GM23338 (cell line): ENCODE measurements around the gene PRC1. TPM values are rescaled to one million over a fixed set of nuclear protein-coding genes. Genes with fewer than 3 reads are reported as not detected.

Source experiments
- ATAC-seq: fragments of 200-7000 bp; cut with Tn5 transposase; 3 replicates; pipeline ENCODE4 v1.9.1; 2020
- DNase-seq: peaks from one replicate; pipeline ENCODE4 v3.0.0-alpha.2; 2015; ENCODE audit warnings: low spot score
- H2AFZ ChIP-seq: fragments of 200-600 bp; sonication (generic); 2 replicates; pipeline ENCODE4 v1.8.0; 2016; ENCODE audit warnings: antibody characterized with exemption, mild to moderate bottlenecking, moderate library complexity
- H3F3A ChIP-seq: fragments of 200-600 bp; sonication (generic); replicated peaks from 2 replicates; pipeline ENCODE4 v1.8.0; 2017; ENCODE audit warnings: antibody characterized with exemption, mixed run types, low read depth
- H3K27ac ChIP-seq: fragments of 200-600 bp; sonication (generic); 2 replicates; pipeline ENCODE4 v1.6.1; 2016; ENCODE audit warnings: low read depth
- H3K27me3 ChIP-seq: fragments of 200-600 bp; sonication (generic); 2 replicates; pipeline ENCODE4 v1.8.0; 2016; ENCODE audit warnings: mild to moderate bottlenecking, mixed run types, moderate library complexity; ENCODE audit not compliant: insufficient read depth
- H3K36me3 ChIP-seq: fragments of 200-600 bp; sonication (generic); 2 replicates; pipeline ENCODE4 v1.8.0; 2016; ENCODE audit warnings: mild to moderate bottlenecking; ENCODE audit not compliant: insufficient read depth
- H3K4me1 ChIP-seq: fragments of 200-600 bp; sonication (generic); 2 replicates; pipeline ENCODE4 v1.8.0; 2016; ENCODE audit warnings: mild to moderate bottlenecking, moderate library complexity; ENCODE audit not compliant: insufficient read depth
- H3K4me2 ChIP-seq: fragments of 200-600 bp; sonication (generic); 2 replicates; pipeline ENCODE4 v1.7.1; 2017; ENCODE audit warnings: mixed run types
- H3K4me3 ChIP-seq: fragments of 200-600 bp; sonication (generic); 2 replicates; pipeline ENCODE4 v1.6.1; 2016; ENCODE audit warnings: mixed run types
- H3K79me2 ChIP-seq: fragments of 200-600 bp; sonication (generic); replicated peaks from 2 replicates; pipeline ENCODE4 v1.8.0; 2017; ENCODE audit warnings: mild to moderate bottlenecking; ENCODE audit not compliant: insufficient read depth
- H3K9me2 ChIP-seq: fragments of 200-600 bp; sonication (generic); 2 replicates; pipeline ENCODE4 v1.8.0; 2017; ENCODE audit not compliant: insufficient read depth
- H4K20me1 ChIP-seq: fragments of 200-600 bp; sonication (generic); replicated peaks from 2 replicates; pipeline ENCODE4 v1.8.0; 2017; ENCODE audit warnings: mild to moderate bottlenecking; ENCODE audit not compliant: insufficient read depth
- H3K27ac Mint-ChIP-seq: 2 replicates; pipeline ENCODE4 v1.8.0; 2020; ENCODE audit warnings: inconsistent platforms, mild to moderate bottlenecking, moderate library complexity, mixed read lengths
- H3K27me3 Mint-ChIP-seq: 3 replicates; pipeline ENCODE4 v1.8.0; 2022; ENCODE audit warnings: low read depth, mild to moderate bottlenecking, moderate library complexity, mixed read lengths, inconsistent platforms; ENCODE audit not compliant: insufficient read depth, poor library complexity
- H3K36me3 Mint-ChIP-seq: 3 replicates; pipeline ENCODE4 v1.8.0; 2021; ENCODE audit warnings: low read depth, mild to moderate bottlenecking, inconsistent platforms, moderate library complexity, mixed read lengths
- H3K4me1 Mint-ChIP-seq: 3 replicates; pipeline ENCODE4 v1.8.0; 2020; ENCODE audit warnings: mild to moderate bottlenecking, inconsistent platforms, mixed read lengths
- H3K4me3 Mint-ChIP-seq: 3 replicates; pipeline ENCODE4 v1.8.0; 2021; ENCODE audit warnings: moderate library complexity, mild to moderate bottlenecking, inconsistent platforms, mixed read lengths
- H3K9me3 Mint-ChIP-seq: 3 replicates; pipeline ENCODE4 v1.8.0; 2020; ENCODE audit warnings: moderate library complexity, mild to moderate bottlenecking, inconsistent platforms, mixed read lengths
- CREB1 ChIP-seq: fragments of 250-450 bp; sonication (Bioruptor Pico); IDR thresholded peaks from 2 replicates; pipeline ENCODE4 v1.5.0; 2020; ENCODE audit warnings: low read depth, mild to moderate bottlenecking, moderate library complexity
- CTCF ChIP-seq, 2 experiments: fragments of 200-600 bp in 1 of 2; sonication (generic) in 1 of 2; conservative IDR thresholded peaks; 2 replicates each; pipeline versions ENCODE4 v1.5.1 to v1.6.1; 2016 to 2017; ENCODE audit warnings: antibody characterized with exemption in 2 of 2, low read depth in 2 of 2, mild to moderate bottlenecking in 2 of 2, moderate library complexity in 1 of 2
- EZH2 ChIP-seq: fragments of 200-600 bp; sonication (generic); IDR thresholded peaks from one replicate; pipeline ENCODE4 v1.8.0; 2017; ENCODE audit warnings: antibody characterized with exemption, mild to moderate bottlenecking, low read depth; ENCODE audit not compliant: unreplicated experiment
- EZH2phosphoT487 ChIP-seq: fragments of 200-600 bp; sonication (generic); IDR thresholded peaks from one replicate; pipeline ENCODE4 v1.8.1; 2018; ENCODE audit warnings: antibody characterized with exemption; ENCODE audit not compliant: unreplicated experiment
- JUNB ChIP-seq: IDR thresholded peaks from one replicate; pipeline ENCODE4 v1.6.1; 2016; ENCODE audit warnings: antibody characterized with exemption; ENCODE audit not compliant: unreplicated experiment
- POLR2AphosphoS5 ChIP-seq: IDR thresholded peaks from 2 replicates; pipeline ENCODE4 v1.6.1; 2016; ENCODE audit warnings: antibody characterized with exemption, low read depth
- REST ChIP-seq: IDR thresholded peaks from one replicate; pipeline ENCODE4 v1.6.1; 2018; ENCODE audit warnings: antibody characterized with exemption; ENCODE audit not compliant: unreplicated experiment
- STAT1 ChIP-seq: IDR thresholded peaks from one replicate; pipeline ENCODE4 v1.6.1; 2016; ENCODE audit warnings: antibody characterized with exemption; ENCODE audit not compliant: unreplicated experiment
- ZNF114 ChIP-seq: fragments of 250-450 bp; sonication (Bioruptor Pico); IDR thresholded peaks from 2 replicates; pipeline ENCODE4 v1.5.0; 2020; ENCODE audit warnings: mild to moderate bottlenecking, moderate library complexity
- ZNF331 ChIP-seq: fragments of 250-450 bp; sonication (Bioruptor Pico); IDR thresholded peaks from 2 replicates; pipeline ENCODE4 v1.5.0; 2020; ENCODE audit warnings: low read depth, mild to moderate bottlenecking, moderate library complexity
- polyA plus RNA-seq: library from polyadenylated mRNA; unstranded; fragments of >200 nt; fragmentation: Nextera tagmentation; extraction: Ambion mirVana; gene quantifications from 2 replicates; pipeline ENCODE4 v1.2.1, GENCODE V29; 2016
- total RNA-seq: library from RNA; depleted of rRNA; stranded (reverse); fragments of >200 nt; shearing (Covaris generic); gene quantifications from 2 replicates; pipeline ENCODE4 v1.2.3, GENCODE V29; 2014
- TF ChIP-seq, protein P1 (sequence below): fragments of 250-450 bp; sonication (Bioruptor Pico); IDR thresholded peaks from 2 replicates; pipeline ENCODE4 v1.5.0; 2020; ENCODE audit warnings: mild to moderate bottlenecking, moderate library complexity

The PRC1 gene
- total and polyA plus RNA-seq, 2 experiments from 2014 or later = 102 to 150 TPM

DNA sequence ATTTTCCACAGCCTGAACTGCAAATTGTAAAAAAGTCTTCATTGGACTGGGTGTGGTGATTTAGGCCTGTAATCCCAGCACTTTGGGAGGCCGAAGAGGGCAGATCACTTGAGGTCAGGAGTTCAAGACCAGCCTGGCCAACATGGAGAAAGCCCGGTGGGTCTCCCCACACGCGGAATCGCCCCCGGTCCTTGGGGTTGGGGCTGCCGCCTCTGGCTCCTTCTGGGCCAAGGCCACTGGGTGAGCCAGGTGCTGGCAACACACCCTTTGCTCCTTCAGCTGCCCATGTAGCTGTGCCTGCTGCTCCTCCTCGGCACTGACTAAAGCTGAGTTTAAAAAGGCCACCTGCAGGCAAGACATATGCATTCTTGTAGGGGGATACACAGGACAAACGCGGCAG lies 37.5 kb upstream of the PRC1 start:
- Mint-ChIP-seq H3K36me3 (no peaks in the 10 kb centered on the region), H3K27ac (no peak overlapping the region), H3K4me1 (peaks cover 10% of the 10 kb centered on the region), H3K27me3 (peaks cover 7% of the 10 kb centered on the region), H3K4me3 (no peak overlapping the region), H3K9me3 (no peaks in the 10 kb centered on the region)
- H3K9me2 ChIP-seq = no peaks in the 10 kb centered on the region
- no peaks in the 10 kb centered on the region for H3K4me1 ChIP-seq
- H3K4me3 ChIP-seq = no peak overlapping the region
- H3F3A ChIP-seq = no peaks in the 10 kb centered on the region
- H3K27me3 ChIP-seq = no peaks in the 10 kb centered on the region
- TF ChIP-seq ZNF331 (no peak), CREB1 (CRISPR knock-in tag) (no peak), CTCF (conservative IDR thresholded peaks at IDR 0.05; ENCODE audit: low read depth in 2 of 2) (no peak), EZH2 (no peak), ZNF114 (CRISPR knock-in tag) (no peak), POLR2AphosphoS5 (no peak), STAT1 (no peak), JUNB (no peak), EZH2phosphoT487 (no peak), REST (no peak)
- TF ChIP-seq, protein P1, sequence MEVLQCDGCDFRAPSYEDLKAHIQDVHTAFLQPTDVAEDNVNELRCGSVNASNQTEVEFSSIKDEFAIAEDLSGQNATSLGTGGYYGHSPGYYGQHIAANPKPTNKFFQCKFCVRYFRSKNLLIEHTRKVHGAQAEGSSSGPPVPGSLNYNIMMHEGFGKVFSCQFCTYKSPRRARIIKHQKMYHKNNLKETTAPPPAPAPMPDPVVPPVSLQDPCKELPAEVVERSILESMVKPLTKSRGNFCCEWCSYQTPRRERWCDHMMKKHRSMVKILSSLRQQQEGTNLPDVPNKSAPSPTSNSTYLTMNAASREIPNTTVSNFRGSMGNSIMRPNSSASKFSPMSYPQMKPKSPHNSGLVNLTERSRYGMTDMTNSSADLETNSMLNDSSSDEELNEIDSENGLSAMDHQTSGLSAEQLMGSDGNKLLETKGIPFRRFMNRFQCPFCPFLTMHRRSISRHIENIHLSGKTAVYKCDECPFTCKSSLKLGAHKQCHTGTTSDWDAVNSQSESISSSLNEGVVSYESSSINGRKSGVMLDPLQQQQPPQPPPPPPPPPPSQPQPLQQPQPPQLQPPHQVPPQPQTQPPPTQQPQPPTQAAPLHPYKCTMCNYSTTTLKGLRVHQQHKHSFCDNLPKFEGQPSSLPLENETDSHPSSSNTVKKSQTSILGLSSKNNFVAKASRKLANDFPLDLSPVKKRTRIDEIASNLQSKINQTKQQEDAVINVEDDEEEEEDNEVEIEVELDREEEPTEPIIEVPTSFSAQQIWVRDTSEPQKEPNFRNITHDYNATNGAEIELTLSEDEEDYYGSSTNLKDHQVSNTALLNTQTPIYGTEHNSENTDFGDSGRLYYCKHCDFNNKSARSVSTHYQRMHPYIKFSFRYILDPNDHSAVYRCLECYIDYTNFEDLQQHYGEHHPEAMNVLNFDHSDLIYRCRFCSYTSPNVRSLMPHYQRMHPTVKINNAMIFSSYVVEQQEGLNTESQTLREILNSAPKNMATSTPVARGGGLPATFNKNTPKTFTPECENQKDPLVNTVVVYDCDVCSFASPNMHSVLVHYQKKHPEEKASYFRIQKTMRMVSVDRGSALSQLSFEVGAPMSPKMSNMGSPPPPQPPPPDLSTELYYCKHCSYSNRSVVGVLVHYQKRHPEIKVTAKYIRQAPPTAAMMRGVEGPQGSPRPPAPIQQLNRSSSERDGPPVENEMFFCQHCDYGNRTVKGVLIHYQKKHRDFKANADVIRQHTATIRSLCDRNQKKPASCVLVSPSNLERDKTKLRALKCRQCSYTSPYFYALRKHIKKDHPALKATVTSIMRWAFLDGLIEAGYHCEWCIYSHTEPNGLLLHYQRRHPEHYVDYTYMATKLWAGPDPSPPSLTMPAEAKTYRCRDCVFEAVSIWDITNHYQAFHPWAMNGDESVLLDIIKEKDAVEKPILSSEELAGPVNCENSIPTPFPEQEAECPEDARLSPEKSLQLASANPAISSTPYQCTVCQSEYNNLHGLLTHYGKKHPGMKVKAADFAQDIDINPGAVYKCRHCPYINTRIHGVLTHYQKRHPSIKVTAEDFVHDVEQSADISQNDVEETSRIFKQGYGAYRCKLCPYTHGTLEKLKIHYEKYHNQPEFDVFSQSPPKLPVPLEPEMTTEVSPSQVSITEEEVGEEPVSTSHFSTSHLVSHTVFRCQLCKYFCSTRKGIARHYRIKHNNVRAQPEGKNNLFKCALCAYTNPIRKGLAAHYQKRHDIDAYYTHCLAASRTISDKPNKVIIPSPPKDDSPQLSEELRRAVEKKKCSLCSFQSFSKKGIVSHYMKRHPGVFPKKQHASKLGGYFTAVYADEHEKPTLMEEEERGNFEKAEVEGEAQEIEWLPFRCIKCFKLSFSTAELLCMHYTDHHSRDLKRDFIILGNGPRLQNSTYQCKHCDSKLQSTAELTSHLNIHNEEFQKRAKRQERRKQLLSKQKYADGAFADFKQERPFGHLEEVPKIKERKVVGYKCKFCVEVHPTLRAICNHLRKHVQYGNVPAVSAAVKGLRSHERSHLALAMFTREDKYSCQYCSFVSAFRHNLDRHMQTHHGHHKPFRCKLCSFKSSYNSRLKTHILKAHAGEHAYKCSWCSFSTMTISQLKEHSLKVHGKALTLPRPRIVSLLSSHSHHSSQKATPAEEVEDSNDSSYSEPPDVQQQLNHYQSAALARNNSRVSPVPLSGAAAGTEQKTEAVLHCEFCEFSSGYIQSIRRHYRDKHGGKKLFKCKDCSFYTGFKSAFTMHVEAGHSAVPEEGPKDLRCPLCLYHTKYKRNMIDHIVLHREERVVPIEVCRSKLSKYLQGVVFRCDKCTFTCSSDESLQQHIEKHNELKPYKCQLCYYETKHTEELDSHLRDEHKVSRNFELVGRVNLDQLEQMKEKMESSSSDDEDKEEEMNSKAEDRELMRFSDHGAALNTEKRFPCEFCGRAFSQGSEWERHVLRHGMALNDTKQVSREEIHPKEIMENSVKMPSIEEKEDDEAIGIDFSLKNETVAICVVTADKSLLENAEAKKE = no peak
- H3K79me2 ChIP-seq = no peaks in the 10 kb centered on the region
- no peak overlapping the region for H2AFZ ChIP-seq
- no peak overlapping the region for H3K4me2 ChIP-seq
- DNase-seq = no peak
- H4K20me1 ChIP-seq = no peaks in the 10 kb centered on the region
- no peak overlapping the region for H3K27ac ChIP-seq
- ATAC-seq = no peak
- H3K36me3 ChIP-seq = no peaks in the 10 kb centered on the region
